Erythroblast (primary cell): ENCODE measurements around the gene LINC00305.

Experiments used
- GATA1 ChIP-seq: IDR thresholded peaks from 2 replicates; pipeline ENCODE4 v1.6.1; 2011; ENCODE audit warnings: low read depth, mild to moderate bottlenecking, control low read depth, low read length, moderate library complexity
- POLR2A ChIP-seq: IDR thresholded peaks from 2 replicates; pipeline ENCODE4 v1.6.1; 2011; ENCODE audit warnings: mild to moderate bottlenecking, low read length

DNA sequence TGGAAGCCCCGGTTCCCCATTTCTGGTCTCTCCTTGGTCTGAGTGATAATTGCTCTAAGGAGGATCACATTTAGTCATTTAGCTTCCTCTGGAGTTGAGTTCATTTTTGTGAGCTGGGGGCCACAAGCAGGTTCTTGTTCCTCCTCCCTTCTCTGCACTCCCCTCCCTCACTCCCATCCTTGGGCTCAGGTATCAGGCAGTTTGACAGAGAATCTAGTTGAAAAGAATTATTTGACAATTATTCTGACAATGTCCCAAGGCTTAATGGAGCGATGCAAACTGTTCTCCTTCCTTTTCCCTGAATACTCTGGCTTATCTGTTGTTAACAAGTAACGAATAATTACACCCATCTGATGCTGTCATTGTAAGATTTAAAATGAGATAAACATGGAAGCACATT lies 117.5 kb downstream of the LINC00305 start:
- TF ChIP-seq POLR2A: no peak
- no peak for TF ChIP-seq GATA1
